Transverse colon (tissue), 3 donors: Measurements from ENCODE around the gene MARCHF3.

Experiments
- EP300 ChIP-seq: sonication (generic); formaldehyde crosslinking; IDR thresholded peaks from one replicate; pipeline ENCODE4 v1.6.1; 2017; ENCODE audit warnings: antibody characterized with exemption, low read depth
- POLR2A ChIP-seq: fragments of 450-650 bp; IDR thresholded peaks from one replicate; pipeline ENCODE4 v1.6.1; 2016; ENCODE audit warnings: antibody characterized with exemption, mild to moderate bottlenecking, moderate library complexity
- TF ChIP-seq, protein P1 (sequence below), 5 experiments: fragments of 200-600 bp in 3 of 5; fragments of 450-650 bp in 2 of 5; sonication (generic) in 3 of 5; IDR thresholded peaks; 1 replicate in 2 of 5; 2 replicates in 3 of 5; pipeline ENCODE4 v1.5.1; 2016 to 2017; ENCODE audit warnings: antibody characterized with exemption in 5 of 5, inconsistent platforms in 3 of 5, mild to moderate bottlenecking in 2 of 5, moderate library complexity in 1 of 5

DNA sequence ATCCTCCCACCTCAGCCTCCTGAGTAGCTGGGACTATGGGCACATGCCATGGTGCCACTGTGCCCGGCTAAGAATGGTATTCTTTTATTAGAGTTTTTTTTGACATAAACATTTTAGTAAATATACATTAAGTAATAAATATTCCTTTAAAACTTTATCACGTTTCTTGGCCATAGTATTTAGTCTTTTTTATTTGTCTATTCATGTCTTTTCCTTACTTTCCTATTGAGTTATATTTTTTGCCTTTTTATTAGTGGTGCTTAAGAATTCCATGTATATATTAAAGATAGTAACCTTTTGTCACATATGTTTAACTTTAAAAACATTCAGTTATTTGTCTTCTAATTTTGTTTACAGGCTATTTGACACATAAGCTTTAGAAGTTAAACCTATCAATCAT, 73.4 kb downstream of the MARCHF3 start:
- TF ChIP-seq POLR2A (no peak), EP300 (no peak)
- TF ChIP-seq, protein P1, sequence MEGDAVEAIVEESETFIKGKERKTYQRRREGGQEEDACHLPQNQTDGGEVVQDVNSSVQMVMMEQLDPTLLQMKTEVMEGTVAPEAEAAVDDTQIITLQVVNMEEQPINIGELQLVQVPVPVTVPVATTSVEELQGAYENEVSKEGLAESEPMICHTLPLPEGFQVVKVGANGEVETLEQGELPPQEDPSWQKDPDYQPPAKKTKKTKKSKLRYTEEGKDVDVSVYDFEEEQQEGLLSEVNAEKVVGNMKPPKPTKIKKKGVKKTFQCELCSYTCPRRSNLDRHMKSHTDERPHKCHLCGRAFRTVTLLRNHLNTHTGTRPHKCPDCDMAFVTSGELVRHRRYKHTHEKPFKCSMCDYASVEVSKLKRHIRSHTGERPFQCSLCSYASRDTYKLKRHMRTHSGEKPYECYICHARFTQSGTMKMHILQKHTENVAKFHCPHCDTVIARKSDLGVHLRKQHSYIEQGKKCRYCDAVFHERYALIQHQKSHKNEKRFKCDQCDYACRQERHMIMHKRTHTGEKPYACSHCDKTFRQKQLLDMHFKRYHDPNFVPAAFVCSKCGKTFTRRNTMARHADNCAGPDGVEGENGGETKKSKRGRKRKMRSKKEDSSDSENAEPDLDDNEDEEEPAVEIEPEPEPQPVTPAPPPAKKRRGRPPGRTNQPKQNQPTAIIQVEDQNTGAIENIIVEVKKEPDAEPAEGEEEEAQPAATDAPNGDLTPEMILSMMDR (IDR thresholded peaks at IDR 0.05) = no peak
